Umbilical cord (tissue), 2 donors: ENCODE measurements around the gene DNAJB4. TPM values are rescaled to one million over a fixed set of nuclear protein-coding genes. Genes with fewer than 3 reads are reported as not detected.
"Not testable (repeated sequence)": the region's sequence is repeated elsewhere in the genome, so short reads cannot be mapped to it uniquely, and the experiment has no call there.

Experiments used
- DNase-seq: peaks from one replicate; pipeline ENCODE4 v3.0.0-alpha.2; 2015; ENCODE audit warnings: low spot score
- total RNA-seq: library from RNA; depleted of rRNA; stranded (reverse); fragments of >200 nt; gene quantifications from one replicate; pipeline ENCODE4 v1.2.3, GENCODE V29; 2014; ENCODE audit warnings: low replicate concordance; ENCODE audit not compliant: insufficient read depth

The DNAJB4 gene
- 124 TPM for total RNA-seq

GRCh38 chr1:78004719-78005447, at the start of gene DNAJB4:
DNAJB4 (plus strand) TSS chr1:78004939; CDS start chr1:78005111, 172 bp downstream.
- DNase-seq, result peak; percentile 99

DNA sequence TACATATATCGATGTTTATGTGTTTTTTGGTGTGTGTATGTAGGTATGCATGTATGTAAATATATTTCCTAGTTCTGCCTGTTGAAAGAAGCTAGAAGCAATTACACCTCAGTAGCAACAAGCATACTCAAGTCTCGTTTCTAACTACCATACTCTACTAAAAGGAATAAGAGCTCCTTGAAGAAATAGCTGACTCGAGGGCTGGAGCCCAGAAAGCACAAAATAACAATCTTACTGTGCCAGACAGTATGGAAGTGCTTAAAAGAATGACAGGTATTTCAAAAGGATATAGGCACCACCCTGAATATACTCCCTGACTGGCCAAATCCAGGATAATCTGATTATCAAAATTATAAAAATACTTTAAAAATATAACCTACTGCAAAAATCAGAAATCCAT, 49.0 kb upstream of the DNAJB4 start:
- no peak for DNase-seq

GRCh38 chr1:77956464-77956863, 48.3 kb upstream of the DNAJB4 start:
- no peak for DNase-seq

DNA sequence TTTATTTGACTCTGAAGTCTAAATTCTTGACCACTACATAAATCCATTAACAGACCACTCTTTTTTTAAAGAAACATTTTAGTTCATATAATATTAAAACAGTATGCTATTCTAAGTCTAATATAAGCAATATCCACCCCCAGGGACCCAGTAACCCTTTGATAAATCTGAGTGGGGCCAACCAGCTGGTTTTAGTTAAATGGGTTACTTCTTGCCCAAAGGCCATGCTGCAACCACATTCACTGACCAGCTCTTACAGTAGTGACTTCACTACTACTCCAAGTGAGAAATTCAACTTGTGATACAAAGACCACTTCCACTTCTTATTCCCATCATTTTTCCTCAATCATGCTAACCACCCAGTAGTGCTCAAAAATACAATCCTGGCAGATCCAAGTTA, 46.3 kb upstream of the DNAJB4 start:
- no peak for DNase-seq

GRCh38 chr1:77958850-77959249, 45.9 kb upstream of the DNAJB4 start:
- no peak for DNase-seq

- no peak for DNase-seq
Measured at GRCh38 chr1:77961392-77961791, 43.3 kb upstream of the DNAJB4 start.

DNA sequence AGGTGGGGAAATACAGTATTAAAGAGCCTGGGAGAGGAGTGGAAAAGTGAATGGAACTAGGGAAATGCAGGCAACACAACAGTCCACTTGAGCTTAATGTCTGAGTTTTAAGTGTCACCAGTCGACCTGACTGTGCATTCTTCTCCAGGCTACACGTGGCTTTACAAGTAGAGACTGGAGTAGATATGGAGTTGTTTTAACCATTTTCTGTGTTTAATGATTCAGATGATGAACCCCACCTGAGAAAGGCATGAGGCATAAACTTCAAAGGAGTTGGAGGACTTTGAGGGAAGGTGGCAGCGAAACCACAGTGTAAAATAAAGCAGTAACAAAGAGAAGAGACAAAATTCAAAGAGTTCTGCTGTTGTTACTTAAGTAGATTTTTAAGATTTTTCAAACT, 38.4 kb upstream of the DNAJB4 start:
- no peak for DNase-seq

DNA sequence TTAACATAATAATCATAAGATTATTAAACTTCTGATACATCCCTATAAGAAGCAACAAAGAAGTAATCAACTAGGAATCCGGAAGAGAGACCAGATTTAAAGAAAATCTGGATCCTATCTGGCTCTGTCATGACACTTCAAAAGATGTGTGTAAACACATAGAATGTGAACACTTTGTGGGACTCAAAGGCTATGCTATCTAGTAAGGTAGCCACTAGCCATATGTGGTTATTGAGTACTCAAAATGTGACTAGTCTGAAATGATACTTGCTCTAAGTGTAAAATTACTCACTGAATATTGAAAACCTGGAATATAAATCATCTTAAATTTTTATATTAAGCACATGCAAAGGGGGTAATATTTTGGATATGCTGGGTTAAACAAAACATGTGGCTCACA, 34.5 kb upstream of the DNAJB4 start:
- no peak for DNase-seq

- no peak for DNase-seq
Measured at GRCh38 chr1:77972080-77972479, 32.7 kb upstream of the DNAJB4 start.

DNA sequence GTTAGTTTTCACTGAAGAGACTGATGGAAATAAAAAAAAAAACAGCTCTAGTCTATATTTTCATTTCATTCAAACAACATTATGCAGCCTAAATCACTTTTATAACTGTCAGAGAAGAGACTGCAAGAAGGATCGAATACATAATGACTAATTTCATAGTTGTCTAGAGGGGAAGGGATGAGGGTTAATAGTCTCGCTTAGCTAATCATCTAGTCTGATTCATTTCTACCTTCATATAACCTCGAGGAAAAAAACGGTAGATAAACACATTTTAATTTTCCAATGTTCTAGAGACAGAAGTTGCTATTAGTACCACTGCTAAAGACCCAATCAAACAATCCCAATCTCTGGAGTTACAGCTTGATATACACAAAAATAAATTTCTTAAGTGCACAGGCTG, 29.4 kb upstream of the DNAJB4 start:
- no peak for DNase-seq

DNA sequence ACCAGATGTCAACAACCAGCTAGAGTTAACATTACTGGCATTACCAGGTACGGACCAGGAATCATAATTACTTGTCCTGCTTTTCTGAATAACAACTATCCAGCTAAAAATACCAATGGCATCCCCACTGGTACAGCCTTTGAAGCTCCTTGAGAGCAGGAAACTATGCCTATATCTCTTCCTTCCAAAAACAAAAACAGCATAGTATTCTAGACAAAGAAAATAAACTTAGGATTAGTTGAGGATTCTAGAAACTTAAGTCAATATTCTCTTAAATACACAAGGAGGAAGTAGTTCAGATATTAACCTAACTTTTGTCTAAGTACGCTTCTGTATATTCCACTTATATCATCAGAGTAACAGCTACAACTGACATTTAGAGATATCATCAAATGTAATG, 28.8 kb upstream of the DNAJB4 start:
- DNase-seq, result no peak

DNA sequence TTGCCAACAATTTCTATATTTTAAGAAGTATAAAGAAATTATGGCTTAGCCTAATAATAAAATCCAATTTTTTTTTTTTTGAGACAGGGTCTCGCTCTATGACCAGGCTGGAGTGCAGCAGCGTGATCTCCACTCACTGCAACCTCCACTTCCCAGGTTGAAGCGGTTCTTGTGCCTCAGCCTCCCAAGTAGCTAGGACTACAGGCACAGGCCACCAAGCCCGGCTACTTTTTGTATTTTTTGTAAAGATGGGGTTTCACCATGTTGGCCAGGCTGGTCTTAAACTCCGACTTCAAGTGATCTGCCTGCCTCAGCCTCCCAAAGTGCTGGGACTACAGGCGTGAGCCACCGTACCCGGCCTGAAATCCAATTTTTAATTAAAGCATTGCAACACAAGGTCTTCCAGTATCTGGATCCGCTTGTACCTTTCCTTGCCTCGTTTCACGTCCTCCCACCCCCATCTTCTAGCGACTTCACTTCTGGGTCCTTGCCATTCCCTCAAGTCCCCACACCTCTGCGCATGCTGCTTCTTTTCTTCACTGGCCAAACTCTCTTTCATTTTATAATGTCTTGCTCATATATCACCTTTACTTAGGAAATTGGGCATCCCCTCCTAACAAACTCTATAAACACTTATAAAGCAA, 28.2 kb upstream of the DNAJB4 start:
- DNase-seq, result no peak

DNA sequence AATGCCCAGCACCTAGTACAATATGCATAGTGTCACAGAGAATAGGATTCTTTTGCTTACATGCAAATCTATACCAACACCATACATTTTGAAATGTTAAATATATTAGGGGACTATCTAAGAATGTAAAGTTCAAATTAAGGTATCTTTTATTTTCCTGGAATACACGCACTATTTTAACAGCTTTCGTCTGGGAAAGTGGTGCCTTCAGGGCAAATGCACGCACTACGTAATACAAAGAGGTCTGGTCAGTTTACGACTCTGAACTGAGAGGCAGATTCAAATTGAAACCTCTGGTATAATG, 26.8 kb upstream of the DNAJB4 start:
- DNase-seq, result no peak

- DNase-seq, result peak; percentile 94
Measured at GRCh38 chr1:77978293-77978968, 26.3 kb upstream of the DNAJB4 start.

DNA sequence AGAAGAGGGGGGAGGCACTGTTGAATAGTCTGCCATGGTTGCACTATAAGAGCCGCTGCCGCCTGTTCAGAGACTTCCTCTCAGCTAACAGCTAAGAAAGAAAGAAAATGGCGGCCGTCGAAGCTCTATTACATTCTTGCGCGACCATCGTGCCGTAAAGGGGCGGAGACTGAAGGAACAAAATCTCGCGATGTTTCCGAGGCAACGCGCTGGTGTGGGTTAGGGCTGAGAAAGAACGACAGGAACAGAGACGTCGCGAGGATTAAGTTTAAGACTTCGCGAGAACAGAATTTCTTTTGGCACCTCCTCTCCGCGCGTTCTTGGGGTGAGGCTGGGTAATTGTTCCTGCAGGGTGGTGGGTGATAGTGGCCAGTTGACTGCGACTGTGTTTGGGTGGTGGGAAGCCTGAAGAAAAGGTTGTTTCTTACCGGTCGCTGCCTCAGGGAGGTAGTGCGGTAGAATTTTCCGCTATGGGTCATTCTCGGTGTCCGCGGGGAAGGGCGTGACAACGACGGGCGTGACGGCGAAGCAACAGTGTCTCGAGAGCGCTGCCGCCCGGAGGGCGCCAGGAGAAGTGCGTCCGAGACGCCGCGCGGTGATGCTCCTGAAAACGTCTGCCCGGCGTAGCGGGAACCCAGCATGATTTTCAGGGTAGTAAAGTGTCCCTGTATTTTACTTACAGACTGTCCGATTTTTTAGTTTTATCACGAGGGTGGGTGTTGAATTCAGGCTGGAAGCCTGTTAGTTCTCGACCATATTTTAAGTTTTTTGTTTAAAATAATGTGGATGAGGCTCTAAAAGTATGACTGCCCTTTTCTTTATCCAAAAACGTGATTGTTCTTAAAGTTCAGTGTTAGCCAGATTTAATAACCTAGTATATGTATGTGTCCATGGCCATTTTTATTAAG, 25.5 kb upstream of the DNAJB4 start, which contains the start of gene FUBP1:
Gene FUBP1 (minus strand): TSS at position 104 of the 908 bp plus-strand sequence. CDS start 68 bp downstream, at position 36.
- peak; percentile 100 for DNase-seq

- not testable (repeated sequence) for DNase-seq
Measured at GRCh38 chr1:77983352-77983996, 21.3 kb upstream of the DNAJB4 start.

- DNase-seq, result no peak
Measured at GRCh38 chr1:77983997-77984355, 20.8 kb upstream of the DNAJB4 start.

GRCh38 chr1:77984629-77985028, 20.1 kb upstream of the DNAJB4 start:
- DNase-seq, result no peak

DNA sequence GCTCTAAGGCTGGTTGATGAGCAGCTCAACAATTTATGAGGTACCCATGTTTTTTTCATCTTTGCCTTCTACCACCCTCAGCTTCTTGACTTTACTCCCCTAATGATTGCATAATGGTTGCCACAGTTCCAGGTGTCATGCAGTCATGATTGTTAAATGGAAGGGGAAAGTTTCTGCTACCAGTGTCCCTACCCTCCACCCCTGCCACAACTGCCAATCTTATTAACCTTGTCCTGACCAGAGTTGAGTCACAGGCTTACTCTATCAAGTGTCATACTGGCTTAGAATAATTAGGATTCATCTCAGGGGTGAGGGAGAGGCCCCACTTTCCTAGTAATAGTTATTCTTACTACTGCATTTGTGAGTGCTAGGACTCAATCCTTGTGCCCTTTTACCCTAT, 17.9 kb upstream of the DNAJB4 start:
- DNase-seq, result no peak

DNA sequence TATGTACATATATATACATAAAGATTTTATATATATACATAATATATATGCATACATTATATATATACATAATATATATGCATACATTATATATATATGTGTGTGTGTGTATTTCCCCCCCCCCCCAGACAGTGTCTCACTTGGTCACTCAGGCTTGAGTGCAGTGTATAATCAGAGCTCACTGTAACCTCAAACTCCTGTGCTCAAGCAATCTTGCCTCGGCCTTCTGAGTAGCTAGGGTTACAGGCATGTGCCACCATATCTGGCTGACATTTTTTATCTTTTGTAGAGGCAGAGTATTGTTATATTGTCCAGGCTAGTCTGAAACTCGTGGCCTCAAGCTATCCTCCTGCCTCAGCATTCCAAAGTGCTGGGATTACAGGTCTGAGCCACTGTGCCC, 16.8 kb upstream of the DNAJB4 start:
- no peak for DNase-seq

GRCh38 chr1:77989744-77990143, 15.0 kb upstream of the DNAJB4 start:
- no peak for DNase-seq
